ENCODE measurements around the gene CAPN3.

DNA sequence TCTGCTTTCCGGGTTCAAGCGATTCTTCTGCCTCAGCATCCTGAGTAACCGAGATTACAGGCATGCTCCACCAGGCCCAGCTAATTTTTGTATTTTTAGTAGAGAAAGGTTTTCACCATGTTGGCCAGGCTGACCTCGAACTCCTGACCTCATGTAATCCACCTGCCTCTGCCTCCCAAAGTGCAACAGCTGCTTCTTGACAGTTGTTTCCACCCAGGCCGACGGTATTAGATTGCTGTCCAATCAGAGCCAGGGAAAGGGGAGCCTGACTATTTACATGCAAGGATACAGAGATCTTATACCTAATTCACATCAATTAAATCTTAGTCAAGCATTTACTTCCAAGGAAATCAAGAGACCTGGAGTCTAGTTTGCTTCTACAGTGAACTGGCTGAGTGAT, 4.0 kb upstream of the CAPN3 start:
- TF ChIP-seq, protein P1, sequence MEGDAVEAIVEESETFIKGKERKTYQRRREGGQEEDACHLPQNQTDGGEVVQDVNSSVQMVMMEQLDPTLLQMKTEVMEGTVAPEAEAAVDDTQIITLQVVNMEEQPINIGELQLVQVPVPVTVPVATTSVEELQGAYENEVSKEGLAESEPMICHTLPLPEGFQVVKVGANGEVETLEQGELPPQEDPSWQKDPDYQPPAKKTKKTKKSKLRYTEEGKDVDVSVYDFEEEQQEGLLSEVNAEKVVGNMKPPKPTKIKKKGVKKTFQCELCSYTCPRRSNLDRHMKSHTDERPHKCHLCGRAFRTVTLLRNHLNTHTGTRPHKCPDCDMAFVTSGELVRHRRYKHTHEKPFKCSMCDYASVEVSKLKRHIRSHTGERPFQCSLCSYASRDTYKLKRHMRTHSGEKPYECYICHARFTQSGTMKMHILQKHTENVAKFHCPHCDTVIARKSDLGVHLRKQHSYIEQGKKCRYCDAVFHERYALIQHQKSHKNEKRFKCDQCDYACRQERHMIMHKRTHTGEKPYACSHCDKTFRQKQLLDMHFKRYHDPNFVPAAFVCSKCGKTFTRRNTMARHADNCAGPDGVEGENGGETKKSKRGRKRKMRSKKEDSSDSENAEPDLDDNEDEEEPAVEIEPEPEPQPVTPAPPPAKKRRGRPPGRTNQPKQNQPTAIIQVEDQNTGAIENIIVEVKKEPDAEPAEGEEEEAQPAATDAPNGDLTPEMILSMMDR (IDR thresholded peaks at IDR 0.05), result no peak
- TF ChIP-seq EZH2 (IDR thresholded peaks at IDR 0.05), result no peak
